ENCODE measurements around the gene IDH3B. TPM values are rescaled to one million over a fixed set of nuclear protein-coding genes. Genes with fewer than 3 reads are reported as not detected.

IDH3B gene
- total RNA-seq, 1 donor from 2014 or later = 136 TPM

GRCh38 chr20:2658414-2659354 is 5.3 kb downstream of the IDH3B start:
- no peak for DNase-seq (ENCODE audit: low spot score)
- no peak for TF ChIP-seq CTCF (IDR thresholded peaks at IDR 0.05; ENCODE audit: unreplicated experiment)
- Mint-ChIP-seq H3K4me3 (ENCODE audit: unreplicated experiment) (peak overlapping the region; percentile 78), H3K27ac (ENCODE audit: unreplicated experiment) (peak overlapping the region; percentile 2), H3K36me3 (ENCODE audit: low read depth, unreplicated experiment) (peaks cover 78% of the 10 kb centered on the region), H3K4me1 (ENCODE audit: unreplicated experiment) (peaks cover 33% of the 10 kb centered on the region), H3K27me3 (ENCODE audit: unreplicated experiment) (peaks cover 6% of the 10 kb centered on the region), H3K9me3 (ENCODE audit: unreplicated experiment) (no peaks in the 10 kb centered on the region)

- Mint-ChIP-seq H3K27ac (ENCODE audit: unreplicated experiment) (peak overlapping the region; percentile 4), H3K27me3 (ENCODE audit: unreplicated experiment) (peaks cover 5% of the 10 kb centered on the region), H3K9me3 (ENCODE audit: unreplicated experiment) (no peaks in the 10 kb centered on the region), H3K4me3 (ENCODE audit: unreplicated experiment) (no peak overlapping the region), H3K4me1 (ENCODE audit: unreplicated experiment) (peaks cover 30% of the 10 kb centered on the region), H3K36me3 (ENCODE audit: low read depth, unreplicated experiment) (peaks cover 78% of the 10 kb centered on the region)
- TF ChIP-seq CTCF (IDR thresholded peaks at IDR 0.05; ENCODE audit: unreplicated experiment) = no peak
- no peak for DNase-seq (ENCODE audit: low spot score)
Observed at GRCh38 chr20:2657674-2658073, 6.3 kb downstream of the IDH3B start.

- H3K36me3 Mint-ChIP-seq (ENCODE audit: low read depth, unreplicated experiment) = peaks cover 76% of the 10 kb centered on the region
- peaks cover 28% of the 10 kb centered on the region for H3K4me1 Mint-ChIP-seq (ENCODE audit: unreplicated experiment)
- H3K27me3 Mint-ChIP-seq (ENCODE audit: unreplicated experiment) = peaks cover 5% of the 10 kb centered on the region
- H3K4me3 Mint-ChIP-seq (ENCODE audit: unreplicated experiment) = no peak overlapping the region
- H3K9me3 Mint-ChIP-seq (ENCODE audit: unreplicated experiment) = no peaks in the 10 kb centered on the region
- no peak overlapping the region for H3K27ac Mint-ChIP-seq (ENCODE audit: unreplicated experiment)
- no peak for TF ChIP-seq CTCF (IDR thresholded peaks at IDR 0.05; ENCODE audit: unreplicated experiment)
- no peak for DNase-seq (ENCODE audit: low spot score)
Observed at GRCh38 chr20:2657241-2657640, 6.8 kb downstream of the IDH3B start.

GRCh38 chr20:2656471-2657117 is 7.4 kb downstream of the IDH3B start:
- peaks cover 69% of the 10 kb centered on the region for H3K36me3 Mint-ChIP-seq (ENCODE audit: low read depth, unreplicated experiment)
- H3K9me3 Mint-ChIP-seq (ENCODE audit: unreplicated experiment) = no peaks in the 10 kb centered on the region
- TF ChIP-seq CTCF (IDR thresholded peaks at IDR 0.05; ENCODE audit: unreplicated experiment) = no peak
- peaks cover 27% of the 10 kb centered on the region for H3K4me1 Mint-ChIP-seq (ENCODE audit: unreplicated experiment)
- DNase-seq (ENCODE audit: low spot score) = no peak
- no peak overlapping the region for H3K27ac Mint-ChIP-seq (ENCODE audit: unreplicated experiment)
- H3K4me3 Mint-ChIP-seq (ENCODE audit: unreplicated experiment) = peak overlapping the region; percentile 42
- peaks cover 5% of the 10 kb centered on the region for H3K27me3 Mint-ChIP-seq (ENCODE audit: unreplicated experiment)
